CD14-positive monocyte (primary cell): ENCODE measurements around the gene MRGPRX4. TPM values are rescaled to one million over a fixed set of nuclear protein-coding genes. Genes with fewer than 3 reads are reported as not detected.

Source experiments
- DNase-seq, 3 donors: peaks; one replicate each; pipeline ENCODE4 v3.0.0-alpha.2; 2011 to 2022
- H2AFZ ChIP-seq: 2 replicates; pipeline ENCODE4 v1.6.0; 2012; ENCODE audit warnings: mild to moderate bottlenecking, low read depth, low read length, inconsistent platforms; ENCODE audit not compliant: insufficient read depth, poor library complexity, severe bottlenecking
- H3K27ac ChIP-seq, 2 donors: 1 replicate in 1 of 2; 2 replicates in 1 of 2; pipeline ENCODE4 v1.5.1; 2012 to 2013; ENCODE audit warnings: low read length in 2 of 2, control low read depth in 1 of 2, inconsistent platforms in 1 of 2, low read depth in 1 of 2, mild to moderate bottlenecking in 1 of 2
- H3K27me3 ChIP-seq, 2 donors: one replicate each; pipeline versions ENCODE4 v1.6.0 to v1.6.1; 2011 to 2013; ENCODE audit warnings: low read length in 2 of 2; ENCODE audit not compliant: control insufficient read depth in 2 of 2, insufficient read depth in 2 of 2
- H3K36me3 ChIP-seq, 2 donors: replicated peaks in 1 of 2; 1 replicate in 1 of 2; 2 replicates in 1 of 2; pipeline versions ENCODE4 v1.5.1 to v1.6.1; 2012 to 2013; ENCODE audit warnings: low read length in 2 of 2, control low read depth in 1 of 2, inconsistent platforms in 1 of 2, mild to moderate bottlenecking in 1 of 2; ENCODE audit not compliant: insufficient read depth in 2 of 2, control insufficient read depth in 1 of 2
- H3K4me1 ChIP-seq, 2 donors: 1 replicate in 1 of 2; 2 replicates in 1 of 2; pipeline versions ENCODE4 v1.5.1 to v1.6.1; 2012 to 2013; ENCODE audit warnings: low read length in 2 of 2, control low read depth in 1 of 2, inconsistent platforms in 1 of 2, mild to moderate bottlenecking in 1 of 2, moderate library complexity in 1 of 2; ENCODE audit not compliant: insufficient read depth in 2 of 2, control insufficient read depth in 1 of 2
- H3K4me2 ChIP-seq: replicated peaks from 2 replicates; pipeline ENCODE3; 2012; ENCODE audit warnings: low read length, moderate library complexity, mild to moderate bottlenecking; ENCODE audit not compliant: poor library complexity, severe bottlenecking; ENCODE audit errors: extremely low read depth
- H3K4me3 ChIP-seq, 3 experiments: fragments of 200-600 bp in 1 of 3; sonication (generic) in 1 of 3; replicated peaks in 1 of 3; 1 replicate in 2 of 3; 2 replicates in 1 of 3; pipeline ENCODE4 v1.5.1; 2011 to 2013; ENCODE audit warnings: low read length in 3 of 3, mild to moderate bottlenecking in 3 of 3, control low read depth in 2 of 3, low read depth in 2 of 3, inconsistent platforms in 1 of 3, moderate library complexity in 1 of 3
- H3K79me2 ChIP-seq: 2 replicates; pipeline ENCODE4 v1.6.0; 2012; ENCODE audit warnings: mild to moderate bottlenecking, control low read depth, inconsistent platforms, low read length, moderate library complexity; ENCODE audit not compliant: insufficient read depth
- H3K9ac ChIP-seq: 2 replicates; pipeline ENCODE4 v1.6.0; 2017; ENCODE audit warnings: low read length, mild to moderate bottlenecking; ENCODE audit not compliant: insufficient read depth, poor library complexity, severe bottlenecking
- H3K9me3 ChIP-seq, 2 donors: replicated peaks in 1 of 2; 1 replicate in 1 of 2; 2 replicates in 1 of 2; pipeline versions ENCODE4 v1.5.1 to v1.6.1; 2012 to 2013; ENCODE audit warnings: low read length in 2 of 2, control low read depth in 1 of 2; ENCODE audit not compliant: control insufficient read depth in 1 of 2, insufficient read depth in 1 of 2
- H4K20me1 ChIP-seq: 2 replicates; pipeline ENCODE4 v1.6.0; 2012; ENCODE audit warnings: mild to moderate bottlenecking, low read length, control low read depth, moderate library complexity; ENCODE audit not compliant: insufficient read depth
- H3K27ac Mint-ChIP-seq, 7 donors: one replicate each; pipeline ENCODE4 v1.8.0; 2020; ENCODE audit warnings: mild to moderate bottlenecking in 7 of 7, mixed read lengths in 7 of 7, moderate library complexity in 6 of 7, inconsistent platforms in 2 of 7
- H3K27me3 Mint-ChIP-seq, 3 donors: one replicate each; pipeline ENCODE4 v1.8.0; 2021 to 2022; ENCODE audit warnings: low read depth in 3 of 3, mild to moderate bottlenecking in 3 of 3, mixed read lengths in 3 of 3, moderate library complexity in 3 of 3, inconsistent platforms in 1 of 3
- H3K36me3 Mint-ChIP-seq, 2 donors: one replicate each; pipeline ENCODE4 v1.8.0; 2020; ENCODE audit warnings: mixed read lengths in 2 of 2, inconsistent platforms in 1 of 2, mild to moderate bottlenecking in 1 of 2
- H3K4me1 Mint-ChIP-seq: one replicate; pipeline ENCODE4 v1.8.0; 2020; ENCODE audit warnings: mild to moderate bottlenecking, mixed read lengths
- H3K4me3 Mint-ChIP-seq, 2 donors: one replicate each; pipeline ENCODE4 v1.8.0; 2020; ENCODE audit warnings: mild to moderate bottlenecking in 2 of 2, mixed read lengths in 2 of 2, moderate library complexity in 1 of 2
- H3K9me3 Mint-ChIP-seq, 7 donors: one replicate each; pipeline ENCODE4 v1.8.0; 2020 to 2022; ENCODE audit warnings: mixed read lengths in 7 of 7, mild to moderate bottlenecking in 6 of 7, moderate library complexity in 6 of 7, inconsistent platforms in 2 of 7
- WGBS: methylation state at CpG from one replicate; pipeline ENCODE4 v1.1.5; 2013; ENCODE audit warnings: missing lambda C conversion rate; ENCODE audit not compliant: insufficient coverage; 5-methylcytosine and 5-hydroxymethylcytosine counted together
- intact Hi-C, 2 donors: fragments of 100-400 bp; cut with micrococcal nuclease; formaldehyde crosslinking; loops; one replicate each; pipeline versions ENCODE4 v1.15.0 to v1.15.1; 2023
- polyA plus RNA-seq, 3 donors: library from polyadenylated mRNA; depleted of rRNA in 1 of 3; unstranded in 2 of 3; stranded (reverse) in 1 of 3; fragments of 300-500 nt in 2 of 3; fragments of >200 nt in 1 of 3; fragmentation: Illumina TruSeq in 2 of 3; gene quantifications; 1 replicate in 2 of 3; 2 replicates in 1 of 3; pipeline ENCODE4 v1.2.3, GENCODE V29; 2012 to 2021
- TF ChIP-seq, protein P1 (sequence below): fragments of 200-600 bp; IDR thresholded peaks from one replicate; pipeline ENCODE4 v1.8.0; 2022; ENCODE audit warnings: antibody characterized with exemption, mild to moderate bottlenecking

MRGPRX4 gene
- polyA plus RNA-seq, 3 donors, result not detected

DNA sequence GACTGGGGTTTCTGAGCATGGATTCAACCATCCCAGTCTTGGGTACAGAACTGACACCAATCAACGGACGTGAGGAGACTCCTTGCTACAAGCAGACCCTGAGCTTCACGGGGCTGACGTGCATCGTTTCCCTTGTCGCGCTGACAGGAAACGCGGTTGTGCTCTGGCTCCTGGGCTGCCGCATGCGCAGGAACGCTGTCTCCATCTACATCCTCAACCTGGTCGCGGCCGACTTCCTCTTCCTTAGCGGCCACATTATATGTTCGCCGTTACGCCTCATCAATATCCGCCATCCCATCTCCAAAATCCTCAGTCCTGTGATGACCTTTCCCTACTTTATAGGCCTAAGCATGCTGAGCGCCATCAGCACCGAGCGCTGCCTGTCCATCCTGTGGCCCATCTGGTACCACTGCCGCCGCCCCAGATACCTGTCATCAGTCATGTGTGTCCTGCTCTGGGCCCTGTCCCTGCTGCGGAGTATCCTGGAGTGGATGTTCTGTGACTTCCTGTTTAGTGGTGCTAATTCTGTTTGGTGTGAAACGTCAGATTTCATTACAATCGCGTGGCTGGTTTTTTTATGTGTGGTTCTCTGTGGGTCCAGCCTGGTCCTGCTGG, 35.3 kb upstream of the MRGPRX4 start:
- Histone ChIP-seq H3K9me3 (no peaks in the 10 kb centered on the region), H3K4me2 (no peak overlapping the region), H2AFZ (no peak overlapping the region), H3K36me3 (no peaks in the 10 kb centered on the region), H3K9ac (no peak overlapping the region), H3K27ac (no peak overlapping the region), H3K27me3 (peaks cover 2 to 4% of the 10 kb centered on the region in 2 donors), H4K20me1 (no peaks in the 10 kb centered on the region), H3K4me3 (no peak overlapping the region), H3K79me2 (no peaks in the 10 kb centered on the region), H3K4me1 (no peaks in the 10 kb centered on the region)
- no peak overlapping the region for H3K27ac Mint-ChIP-seq
- intact Hi-C loops, result no loop called here
- TF ChIP-seq, protein P1, sequence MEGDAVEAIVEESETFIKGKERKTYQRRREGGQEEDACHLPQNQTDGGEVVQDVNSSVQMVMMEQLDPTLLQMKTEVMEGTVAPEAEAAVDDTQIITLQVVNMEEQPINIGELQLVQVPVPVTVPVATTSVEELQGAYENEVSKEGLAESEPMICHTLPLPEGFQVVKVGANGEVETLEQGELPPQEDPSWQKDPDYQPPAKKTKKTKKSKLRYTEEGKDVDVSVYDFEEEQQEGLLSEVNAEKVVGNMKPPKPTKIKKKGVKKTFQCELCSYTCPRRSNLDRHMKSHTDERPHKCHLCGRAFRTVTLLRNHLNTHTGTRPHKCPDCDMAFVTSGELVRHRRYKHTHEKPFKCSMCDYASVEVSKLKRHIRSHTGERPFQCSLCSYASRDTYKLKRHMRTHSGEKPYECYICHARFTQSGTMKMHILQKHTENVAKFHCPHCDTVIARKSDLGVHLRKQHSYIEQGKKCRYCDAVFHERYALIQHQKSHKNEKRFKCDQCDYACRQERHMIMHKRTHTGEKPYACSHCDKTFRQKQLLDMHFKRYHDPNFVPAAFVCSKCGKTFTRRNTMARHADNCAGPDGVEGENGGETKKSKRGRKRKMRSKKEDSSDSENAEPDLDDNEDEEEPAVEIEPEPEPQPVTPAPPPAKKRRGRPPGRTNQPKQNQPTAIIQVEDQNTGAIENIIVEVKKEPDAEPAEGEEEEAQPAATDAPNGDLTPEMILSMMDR, result no peak
- no peaks in the 10 kb centered on the region for H3K36me3 Mint-ChIP-seq
- DNase-seq, result no peak
- H3K9me3 Mint-ChIP-seq, result peaks cover 0 to 1% (median 0%) of the 10 kb centered on the region in 7 donors
- no peak overlapping the region for H3K4me3 Mint-ChIP-seq
- peaks cover 2 to 13% (median 6%) of the 10 kb centered on the region in 3 donors for H3K27me3 Mint-ChIP-seq
- H3K4me1 Mint-ChIP-seq, result no peaks in the 10 kb centered on the region
- WGBS, result 96% methylated on average over 29 of the region's 29 CpGs

DNA sequence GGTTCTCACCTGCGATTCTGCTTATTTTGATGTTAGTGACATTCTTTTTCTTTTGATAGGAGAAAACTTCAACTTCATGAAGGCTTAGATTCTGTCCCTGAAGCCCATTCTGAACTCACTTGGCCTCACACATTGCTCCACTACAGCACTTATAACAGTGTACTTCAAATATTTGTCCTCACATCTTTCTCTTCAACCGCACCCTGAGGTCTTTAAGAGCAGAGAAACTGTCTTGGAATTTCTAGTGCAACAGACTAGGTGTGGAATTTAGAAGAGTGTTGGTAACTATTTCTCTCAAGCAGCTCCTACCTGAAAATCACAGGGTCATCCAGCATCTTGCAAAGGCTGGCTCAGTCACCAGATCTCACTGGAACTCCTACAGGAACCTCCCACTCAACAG, 32.5 kb upstream of the MRGPRX4 start:
- DNase-seq, result no peak
- TF ChIP-seq, protein P1, result no peak
- no peak overlapping the region for H2AFZ ChIP-seq
- H3K36me3 ChIP-seq, result no peaks in the 10 kb centered on the region
- no peak overlapping the region for H3K27ac ChIP-seq
- H3K9me3 ChIP-seq, result no peaks in the 10 kb centered on the region
- Mint-ChIP-seq H3K36me3 (no peaks in the 10 kb centered on the region), H3K4me1 (no peaks in the 10 kb centered on the region), H3K9me3 (peaks cover 0 to 1% (median 0%) of the 10 kb centered on the region in 7 donors), H3K27ac (no peak overlapping the region), H3K4me3 (no peak overlapping the region), H3K27me3 (peaks cover 1 to 8% (median 4%) of the 10 kb centered on the region in 3 donors)
- H3K79me2 ChIP-seq, result no peaks in the 10 kb centered on the region
- H3K27me3 ChIP-seq, result peaks cover 0 to 5% of the 10 kb centered on the region in 2 donors
- H3K4me2 ChIP-seq, result no peak overlapping the region
- H3K4me3 ChIP-seq, result no peak overlapping the region
- intact Hi-C loops, result no loop called here
- no peak overlapping the region for H3K9ac ChIP-seq
- H4K20me1 ChIP-seq, result no peaks in the 10 kb centered on the region
- H3K4me1 ChIP-seq, result no peaks in the 10 kb centered on the region
- WGBS, result no CpG with 5 or more reads among the region's 2 CpGs
